HG03280 (cell line): ENCODE results near the gene MORC3.
A peak's percentile ranks its signal among the peaks of the same experiment; 100 is the strongest.
"Not testable (repeated sequence)": the region's sequence is repeated elsewhere in the genome, so short reads cannot be mapped to it uniquely, and the experiment has no call there.

ENCODE experiments used
- ATAC-seq: cut with Tn5 transposase; IDR thresholded peaks from one replicate; pipeline ENCODE4 v1.9.1; 2021; ENCODE audit warnings: mild to moderate bottlenecking, moderate library complexity; ENCODE audit not compliant: unreplicated experiment

Gene MORC3, protein sequence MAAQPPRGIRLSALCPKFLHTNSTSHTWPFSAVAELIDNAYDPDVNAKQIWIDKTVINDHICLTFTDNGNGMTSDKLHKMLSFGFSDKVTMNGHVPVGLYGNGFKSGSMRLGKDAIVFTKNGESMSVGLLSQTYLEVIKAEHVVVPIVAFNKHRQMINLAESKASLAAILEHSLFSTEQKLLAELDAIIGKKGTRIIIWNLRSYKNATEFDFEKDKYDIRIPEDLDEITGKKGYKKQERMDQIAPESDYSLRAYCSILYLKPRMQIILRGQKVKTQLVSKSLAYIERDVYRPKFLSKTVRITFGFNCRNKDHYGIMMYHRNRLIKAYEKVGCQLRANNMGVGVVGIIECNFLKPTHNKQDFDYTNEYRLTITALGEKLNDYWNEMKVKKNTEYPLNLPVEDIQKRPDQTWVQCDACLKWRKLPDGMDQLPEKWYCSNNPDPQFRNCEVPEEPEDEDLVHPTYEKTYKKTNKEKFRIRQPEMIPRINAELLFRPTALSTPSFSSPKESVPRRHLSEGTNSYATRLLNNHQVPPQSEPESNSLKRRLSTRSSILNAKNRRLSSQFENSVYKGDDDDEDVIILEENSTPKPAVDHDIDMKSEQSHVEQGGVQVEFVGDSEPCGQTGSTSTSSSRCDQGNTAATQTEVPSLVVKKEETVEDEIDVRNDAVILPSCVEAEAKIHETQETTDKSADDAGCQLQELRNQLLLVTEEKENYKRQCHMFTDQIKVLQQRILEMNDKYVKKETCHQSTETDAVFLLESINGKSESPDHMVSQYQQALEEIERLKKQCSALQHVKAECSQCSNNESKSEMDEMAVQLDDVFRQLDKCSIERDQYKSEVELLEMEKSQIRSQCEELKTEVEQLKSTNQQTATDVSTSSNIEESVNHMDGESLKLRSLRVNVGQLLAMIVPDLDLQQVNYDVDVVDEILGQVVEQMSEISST

DNA sequence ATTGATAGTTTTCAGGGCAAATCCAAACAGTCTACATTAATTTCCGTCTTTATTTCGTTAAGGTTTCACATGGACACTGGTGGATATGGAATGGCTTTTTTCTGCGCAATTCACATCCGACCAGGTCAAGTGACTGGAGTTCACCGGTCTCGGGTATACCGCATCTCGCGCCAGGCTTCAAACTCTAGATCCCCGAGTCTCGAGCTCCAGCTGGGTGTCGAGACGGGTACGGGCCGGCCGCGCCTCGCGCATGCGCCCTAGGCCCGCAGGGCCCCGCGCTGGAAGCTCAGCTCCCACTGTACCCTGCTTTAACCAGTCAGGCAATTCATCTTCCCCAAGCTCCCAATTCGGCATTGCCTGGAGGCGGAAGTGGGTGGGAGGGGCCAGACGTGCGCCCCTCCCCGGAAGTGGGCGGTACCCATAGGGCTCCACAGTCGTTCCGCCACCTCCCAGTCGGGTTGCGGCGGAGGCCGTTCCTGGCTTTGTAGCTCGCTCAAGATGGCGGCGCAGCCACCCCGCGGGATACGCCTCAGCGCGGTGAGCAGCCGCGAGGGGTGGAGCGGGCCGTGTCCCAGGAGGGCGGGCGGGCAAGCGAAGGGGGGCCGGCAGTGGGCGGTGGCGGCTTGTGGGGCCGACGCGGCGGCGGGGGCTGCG, at the start of gene MORC3:
Gene MORC3, plus strand, starts transcription at position 431 of the 654 bp plus-strand sequence. Its CDS starts 68 bp downstream, at position 499.
- peak; percentile 92 for ATAC-seq

DNA sequence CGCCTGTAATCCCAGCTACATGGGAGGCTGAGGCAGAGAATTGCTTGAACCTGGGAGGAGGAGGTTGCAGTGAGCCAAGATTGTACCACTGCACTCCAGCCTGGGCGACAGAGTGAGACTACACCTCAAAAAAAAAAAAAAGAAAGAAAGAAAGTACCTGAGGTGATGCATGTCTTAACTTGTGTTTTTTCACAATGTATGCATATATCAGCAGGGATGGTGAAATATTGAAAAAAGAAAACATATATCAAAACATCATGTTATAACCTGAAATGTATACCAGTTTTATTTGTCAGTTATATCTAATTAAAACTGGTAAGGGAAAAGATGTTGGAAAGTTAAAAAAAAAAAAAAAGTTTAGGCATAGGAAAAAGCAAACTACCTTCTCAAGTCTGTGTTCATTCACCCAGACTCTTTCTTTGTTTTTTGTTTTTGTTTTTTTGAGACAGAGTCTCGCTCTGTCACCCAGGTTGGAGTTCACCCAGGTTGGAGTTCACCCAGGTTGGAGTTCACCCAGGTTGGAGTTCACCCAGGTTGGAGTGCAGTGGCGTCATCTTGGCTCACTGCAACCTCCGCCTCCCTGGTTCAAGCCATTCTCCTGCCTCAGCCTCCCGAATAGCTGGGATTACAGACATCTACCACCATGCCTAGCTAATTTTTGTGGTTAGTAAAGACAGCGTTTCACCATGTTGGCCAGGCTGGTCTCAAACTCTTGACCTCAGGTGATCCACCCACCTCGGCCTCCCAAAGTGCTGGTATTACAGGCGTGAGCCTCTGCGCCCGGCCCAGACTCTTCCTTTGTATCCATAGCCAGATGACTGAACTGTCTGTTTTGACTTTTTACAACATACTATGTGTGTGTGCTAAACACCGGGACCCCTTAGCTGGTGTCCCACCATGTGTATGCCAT, 49.0 kb upstream of the MORC3 start:
- ATAC-seq, result not testable (repeated sequence)

DNA sequence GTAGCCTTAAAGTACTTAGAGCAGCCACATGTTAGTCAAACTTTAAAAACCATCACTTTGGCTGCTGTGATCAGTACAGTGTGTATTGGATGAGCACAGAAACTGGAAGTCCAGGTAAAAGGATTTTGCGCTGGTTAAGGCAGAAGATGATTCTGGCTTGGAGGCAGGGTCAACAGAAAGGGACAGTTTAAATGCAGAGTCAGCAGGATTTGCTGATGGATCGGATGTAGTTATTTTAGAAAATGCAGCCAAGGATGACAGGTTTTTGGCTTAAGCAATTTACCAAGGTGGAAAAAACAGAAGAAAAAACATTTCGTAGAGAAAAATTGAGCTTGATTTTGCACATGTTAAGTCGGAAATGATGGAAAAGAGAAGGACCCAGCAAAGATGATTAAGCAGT, 45.9 kb upstream of the MORC3 start:
- no peak for ATAC-seq

DNA sequence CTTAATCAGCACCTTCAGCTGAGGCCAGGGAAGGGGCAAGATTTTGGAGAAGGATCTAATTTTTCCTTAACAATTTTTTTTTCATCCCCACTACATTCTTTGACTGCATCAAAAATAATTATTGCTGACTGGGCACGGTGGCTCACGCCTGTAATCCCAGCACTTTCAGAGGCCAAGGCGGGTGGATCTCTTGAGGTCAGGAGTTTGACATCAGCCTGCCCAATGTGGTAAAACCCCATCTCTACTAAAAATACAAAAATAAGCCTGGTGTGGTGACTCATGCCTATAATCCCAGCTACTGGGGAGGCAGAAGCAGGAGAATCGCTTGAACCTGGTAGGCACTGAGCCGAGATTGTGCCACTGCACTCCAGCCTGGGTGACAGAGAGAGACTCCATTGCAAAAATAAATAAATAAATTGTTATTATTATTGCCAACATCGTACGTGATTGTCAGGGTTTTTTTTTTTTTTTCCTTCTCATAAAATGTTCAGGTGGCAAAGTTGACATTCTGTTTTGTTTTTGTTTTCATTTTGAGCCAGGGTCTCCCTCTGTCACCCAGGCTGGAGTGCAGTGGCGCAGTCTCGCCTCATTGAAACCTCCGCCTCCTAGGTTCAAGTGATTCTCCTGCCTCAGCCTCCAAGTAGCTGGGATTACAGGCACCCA, 37.3 kb upstream of the MORC3 start:
- ATAC-seq, result no peak

DNA sequence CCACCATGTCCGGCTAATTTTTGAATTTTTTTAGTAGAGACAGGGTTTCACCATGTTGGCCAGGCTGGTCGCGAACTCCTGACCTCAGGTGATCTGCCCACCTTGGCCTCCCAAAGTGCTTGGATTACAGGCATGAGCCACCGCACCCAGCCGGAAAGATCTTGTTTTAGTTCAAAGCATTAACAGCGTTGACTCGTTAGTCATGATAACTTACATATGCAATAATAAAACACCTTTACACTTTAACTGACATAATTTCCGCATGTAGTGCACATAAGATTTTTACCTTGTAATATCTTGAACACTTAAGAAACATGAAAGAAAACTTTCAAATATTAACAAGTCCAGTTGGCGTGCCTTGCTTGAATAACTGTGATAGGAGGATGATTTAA, 36.8 kb upstream of the MORC3 start:
- not testable (repeated sequence) for ATAC-seq

DNA sequence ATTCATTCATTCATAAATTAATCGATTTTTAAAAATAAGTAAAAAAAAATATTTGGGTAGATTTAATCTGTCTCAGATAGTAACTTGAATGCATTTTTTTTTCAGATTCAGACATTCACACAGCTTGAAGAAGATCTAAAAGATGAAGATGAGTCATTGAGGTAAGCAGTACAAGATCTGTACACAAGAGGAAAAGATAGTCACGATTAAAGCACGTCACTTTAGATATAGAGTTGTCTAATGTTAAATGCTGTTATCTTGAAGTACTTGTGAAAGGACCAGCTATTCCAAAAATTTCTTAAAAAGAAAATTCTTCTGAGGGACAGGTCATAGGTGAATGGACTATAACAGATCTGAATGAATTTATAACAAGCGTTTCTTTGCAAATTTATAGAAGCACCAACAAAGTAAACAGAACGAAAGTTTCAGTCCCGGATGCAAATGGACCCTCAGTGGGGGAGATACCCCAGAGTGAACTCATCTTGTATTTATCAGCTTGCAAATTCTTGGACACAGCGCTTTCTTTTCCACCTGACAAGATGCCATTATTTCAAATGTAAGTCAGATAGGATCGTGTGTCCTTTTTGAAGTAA, 31.2 kb upstream of the MORC3 start:
- no peak for ATAC-seq

DNA sequence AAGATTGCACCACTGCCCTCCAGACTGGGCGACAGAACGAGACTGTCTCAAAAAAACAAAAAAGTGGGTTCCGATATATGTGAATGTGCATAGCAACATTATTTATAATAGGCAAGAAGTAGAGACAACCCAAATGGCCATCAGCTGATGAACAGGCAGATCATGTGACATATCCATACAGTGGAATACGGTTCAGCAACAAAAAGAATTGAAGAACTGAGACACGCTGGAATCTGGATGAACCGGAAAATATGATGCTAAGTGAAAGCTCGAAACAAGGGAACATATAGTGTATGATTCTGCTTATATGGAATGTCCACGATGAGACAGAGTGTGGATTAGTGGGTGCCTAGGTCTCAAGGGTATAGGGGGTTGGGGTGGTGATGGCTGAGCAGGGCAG, 28.5 kb upstream of the MORC3 start:
- ATAC-seq, result no peak

DNA sequence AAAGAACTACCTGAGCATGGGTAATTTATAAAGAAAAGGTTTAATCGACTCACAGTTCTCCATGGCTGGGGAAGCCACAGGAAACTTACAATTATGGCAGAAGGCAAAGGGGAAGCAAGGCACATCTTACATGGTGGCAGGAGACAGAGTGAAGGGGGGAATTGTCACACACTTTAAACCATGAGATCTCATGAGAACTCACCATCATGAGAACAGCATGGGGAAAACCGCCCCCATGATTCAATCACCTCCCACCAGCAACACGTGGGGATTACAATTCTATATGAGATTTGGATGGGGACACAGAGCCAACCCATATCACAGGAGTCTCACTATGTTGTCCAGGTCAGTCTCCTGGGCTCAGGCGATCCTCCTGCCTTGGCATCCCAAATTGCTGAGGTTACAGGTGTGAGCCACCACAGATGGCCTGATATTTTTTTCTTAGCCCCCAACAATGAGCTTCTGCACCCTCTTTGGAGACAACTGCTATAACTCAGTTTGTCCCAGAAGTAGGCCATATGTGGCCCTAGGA, 22.5 kb upstream of the MORC3 start:
- no peak for ATAC-seq

DNA sequence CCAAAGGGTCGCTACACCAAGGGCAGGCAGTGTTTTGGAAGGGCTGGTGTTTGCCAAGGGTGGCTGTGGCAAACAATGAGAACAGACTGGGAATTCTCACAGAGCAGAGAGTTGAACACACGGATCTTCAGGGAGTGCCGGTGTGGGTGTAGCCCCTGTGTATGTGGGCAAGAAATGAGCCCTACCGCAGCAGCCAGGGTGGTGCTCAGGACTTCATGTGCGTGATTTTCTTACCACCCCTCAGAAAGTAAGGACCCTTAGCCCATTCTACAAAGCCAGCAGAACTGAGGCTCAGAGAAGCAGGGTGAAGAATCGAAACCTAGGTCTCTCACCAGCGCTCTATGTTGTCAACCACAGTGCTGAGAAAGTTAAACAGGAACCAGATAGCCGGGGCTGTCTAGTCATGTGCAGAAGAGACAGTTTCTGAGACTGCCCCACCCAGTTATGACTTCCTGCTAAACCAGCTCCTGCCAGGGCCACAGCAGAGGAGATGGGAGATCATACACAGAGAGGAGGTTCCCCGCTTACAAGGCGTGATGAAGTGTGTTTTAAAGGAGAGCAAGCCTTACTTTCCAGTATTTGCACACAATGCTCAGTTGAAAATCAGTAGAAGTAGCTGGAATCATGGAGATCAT, 21.9 kb upstream of the MORC3 start:
- ATAC-seq, result peak; percentile 98

DNA sequence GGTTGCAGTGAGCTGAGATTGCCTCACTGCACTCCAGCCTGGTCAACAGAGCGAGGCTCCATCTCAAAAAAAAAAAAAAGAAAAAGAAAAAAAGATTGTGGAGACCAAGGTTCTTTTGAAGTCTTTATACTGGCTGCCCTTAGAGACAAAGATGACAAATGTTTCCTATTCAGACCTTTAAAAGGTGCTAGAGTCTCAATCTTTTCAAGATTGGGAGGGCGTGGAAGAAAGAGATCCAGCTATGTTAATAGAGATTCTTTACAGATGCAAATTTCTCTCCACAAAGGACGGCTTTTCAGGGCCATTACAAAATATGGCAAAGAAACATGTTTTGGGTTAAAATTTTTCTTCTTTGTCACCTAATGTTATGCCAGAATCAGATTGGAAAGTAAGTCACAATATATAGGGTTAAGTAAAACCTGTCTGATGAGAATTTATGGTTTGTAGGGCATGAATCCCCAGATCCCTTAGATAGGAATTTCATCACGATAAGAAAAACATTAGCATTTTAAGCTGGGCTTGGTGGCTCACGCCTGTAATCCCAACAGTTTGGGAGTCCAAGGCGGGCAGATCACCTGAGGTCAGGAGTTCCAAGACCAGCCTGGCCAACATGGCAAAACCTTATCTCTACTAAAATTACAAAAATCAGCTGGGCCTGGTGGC, 13.0 kb upstream of the MORC3 start:
- no peak for ATAC-seq

DNA sequence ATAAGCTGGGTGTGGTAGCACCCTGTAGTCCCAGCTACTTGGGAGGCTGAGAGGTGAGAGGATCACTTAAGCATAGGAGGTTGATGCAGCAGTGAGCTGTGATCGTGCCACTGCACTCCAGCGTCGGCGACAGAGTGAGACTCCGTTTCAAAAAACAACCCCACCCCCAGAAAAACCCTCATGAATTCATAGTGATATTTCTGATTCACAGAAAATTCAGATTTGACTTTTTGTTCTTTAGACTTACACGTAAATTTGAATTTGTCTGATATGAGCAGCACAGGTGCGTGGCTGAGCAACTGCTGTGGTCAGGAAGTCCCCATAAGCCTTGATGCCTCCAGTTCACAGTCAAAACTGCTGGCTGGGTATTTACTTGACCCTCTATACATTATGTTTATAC, 10.0 kb upstream of the MORC3 start:
- ATAC-seq, result peak; percentile 72

DNA sequence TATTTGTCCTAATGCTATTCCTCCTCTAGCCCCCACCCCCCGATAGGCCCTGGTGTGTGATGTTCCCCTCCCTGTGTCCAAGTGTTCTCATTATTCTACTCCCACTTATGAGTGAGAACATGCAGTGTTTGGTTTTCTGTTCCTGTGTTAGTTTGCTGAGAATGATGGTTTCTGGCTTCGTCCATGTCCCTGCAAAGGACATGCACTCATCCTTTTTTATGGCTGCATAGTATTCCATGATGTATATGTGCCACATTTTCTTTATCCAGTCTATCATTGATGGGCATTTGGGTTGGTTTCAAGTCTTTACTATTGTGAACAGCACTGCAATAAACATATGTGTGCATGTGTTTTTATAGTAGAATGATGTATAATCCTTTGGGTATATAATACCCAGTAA, 6.6 kb upstream of the MORC3 start:
- not testable (repeated sequence) for ATAC-seq

DNA sequence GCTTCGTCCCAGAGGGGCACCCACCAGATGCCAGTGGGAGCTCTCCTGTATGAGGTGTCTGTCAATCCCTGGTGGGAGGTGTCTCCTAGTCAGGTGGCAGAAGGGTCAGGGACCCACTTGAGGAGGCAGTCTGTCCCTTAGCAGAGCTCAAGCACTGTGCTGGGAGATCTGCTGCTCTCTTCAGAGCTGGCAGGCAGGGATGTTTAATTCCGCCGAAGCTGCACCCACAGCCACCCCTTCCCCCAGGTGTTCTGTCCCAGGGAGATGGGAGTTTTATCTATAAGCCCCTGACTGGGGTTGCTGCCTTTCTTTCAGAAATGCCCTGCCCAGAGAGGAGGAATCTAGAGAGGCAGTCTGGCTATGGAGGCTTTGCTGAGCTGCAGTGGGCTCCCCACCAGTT, 4.0 kb upstream of the MORC3 start:
- not testable (repeated sequence) for ATAC-seq

DNA sequence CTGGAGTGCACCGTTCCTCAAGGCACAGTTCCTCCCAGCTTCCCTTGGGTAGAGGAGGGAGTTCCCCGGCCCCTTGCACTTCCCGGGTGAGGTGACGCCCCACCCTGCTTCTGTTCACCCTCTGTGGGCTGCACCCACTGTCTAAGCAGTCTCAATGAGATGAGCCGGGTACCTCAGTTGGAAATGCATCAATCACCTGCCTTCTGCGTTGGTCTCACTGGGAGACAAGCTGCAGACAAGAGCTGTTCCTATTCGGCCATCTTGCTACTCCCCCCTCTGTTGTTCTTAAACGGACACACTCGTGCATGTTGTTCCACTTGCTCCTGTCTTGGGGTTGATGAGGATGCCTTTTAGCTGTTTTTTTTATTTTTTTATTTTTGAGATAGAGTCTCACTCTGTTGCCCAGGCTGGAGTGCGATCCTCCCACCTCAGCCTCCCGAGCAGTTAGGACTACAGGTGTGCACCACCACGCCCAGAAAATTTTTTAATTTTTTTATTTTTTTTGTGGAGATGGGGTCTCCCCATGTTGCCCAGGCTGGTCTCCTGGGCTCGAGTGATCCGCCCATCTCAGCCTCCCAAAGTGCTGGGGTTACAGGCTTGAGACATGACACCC, 3.0 kb upstream of the MORC3 start:
- no peak for ATAC-seq

DNA sequence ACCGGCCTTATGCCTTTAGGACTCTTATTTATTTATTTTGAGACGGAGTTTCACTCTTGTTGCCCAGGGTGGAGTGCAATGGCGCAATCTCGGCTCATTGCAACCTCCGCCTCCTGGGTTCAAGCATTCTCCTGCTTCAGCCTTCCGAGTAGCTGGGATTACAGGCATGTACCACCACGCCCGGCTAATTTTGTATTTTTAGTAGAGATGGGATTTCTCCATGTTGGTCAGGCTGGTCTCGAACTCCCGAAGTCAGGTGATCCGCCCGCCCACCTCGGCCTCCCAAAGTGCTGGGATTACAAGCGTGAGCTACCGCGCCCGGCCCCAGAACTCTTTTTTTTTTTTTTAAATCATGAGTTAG, 611 bp upstream of the MORC3 start:
- ATAC-seq, result not testable (repeated sequence)

DNA sequence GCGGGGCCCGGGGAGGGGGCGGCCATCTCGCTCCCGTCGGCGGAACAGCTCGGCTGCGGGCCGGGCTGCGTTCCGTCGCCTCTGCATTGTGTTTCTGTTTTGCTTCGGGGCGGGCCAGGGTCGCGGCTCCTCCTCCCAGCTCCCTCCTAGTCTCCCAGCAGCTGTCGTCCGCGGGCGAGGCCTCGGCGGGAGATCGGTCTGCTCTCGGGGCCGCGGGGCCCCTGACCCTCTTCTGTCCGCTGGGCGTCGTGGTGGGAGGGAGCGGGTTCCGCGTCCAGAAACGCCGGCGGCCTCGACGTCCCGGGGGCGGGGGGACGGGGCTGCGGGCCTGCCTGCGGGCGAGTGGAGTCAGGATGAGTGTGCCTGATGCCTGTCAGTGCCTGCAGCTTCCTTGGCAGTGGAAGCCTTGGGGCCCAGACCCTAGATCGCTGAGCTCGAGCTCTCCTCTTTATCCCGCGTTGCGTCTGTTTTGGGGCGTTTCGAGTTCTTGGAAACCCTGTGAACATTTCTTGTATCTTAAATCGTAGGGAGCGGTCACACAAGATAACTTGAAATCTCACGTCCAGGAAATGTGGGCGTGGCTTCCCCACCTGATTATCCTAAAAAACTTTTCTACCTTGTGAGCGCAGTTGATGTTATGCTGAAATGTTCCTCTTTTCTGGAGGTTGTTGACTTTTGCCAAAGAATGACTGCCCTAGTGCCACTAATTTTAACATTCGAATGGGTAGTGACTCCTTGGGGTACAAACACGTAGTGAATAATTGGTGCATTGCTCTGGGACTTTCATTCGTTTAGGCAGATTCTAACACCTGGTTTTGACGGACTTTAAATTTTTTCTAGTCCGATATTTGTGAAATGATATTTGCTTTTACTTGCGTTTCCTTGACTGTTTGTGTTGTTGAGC, 676 bp downstream of the MORC3 start:
- peak; percentile 37 for ATAC-seq
